ENCODE data around the gene CSNK2A1. TPM values are rescaled to one million over a fixed set of nuclear protein-coding genes. Genes with fewer than 3 reads are reported as not detected.

Gene CSNK2A1
- total RNA-seq, 4 donors from 2014 or later = 85.0 to 107 (median 96.9) TPM

DNA sequence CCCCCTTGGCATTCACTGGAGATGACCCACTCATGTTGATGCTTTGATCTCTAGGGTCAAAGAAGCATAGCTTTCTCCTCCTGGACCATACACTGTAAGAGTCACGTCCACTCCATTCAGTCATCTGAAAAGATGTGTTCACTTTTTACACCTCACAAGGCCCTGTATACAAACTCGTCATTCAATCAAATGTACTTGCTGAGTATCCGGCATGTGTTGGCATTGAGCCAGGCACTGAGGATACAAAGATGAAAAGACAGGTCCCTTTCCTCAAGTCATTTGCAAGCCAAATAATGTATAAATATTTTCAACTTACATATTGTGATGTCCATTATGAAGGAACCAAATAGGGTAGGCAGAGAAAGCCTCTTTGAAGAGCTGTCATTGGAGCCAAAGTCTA, 32.6 kb upstream of the CSNK2A1 start:
- TF ChIP-seq POLR2A (IDR thresholded peaks at IDR 0.05) (no peak), POLR2AphosphoS5 (IDR thresholded peaks at IDR 0.05) (no peak), EP300 (IDR thresholded peaks at IDR 0.05) (no peak)
- TF ChIP-seq, protein P1, sequence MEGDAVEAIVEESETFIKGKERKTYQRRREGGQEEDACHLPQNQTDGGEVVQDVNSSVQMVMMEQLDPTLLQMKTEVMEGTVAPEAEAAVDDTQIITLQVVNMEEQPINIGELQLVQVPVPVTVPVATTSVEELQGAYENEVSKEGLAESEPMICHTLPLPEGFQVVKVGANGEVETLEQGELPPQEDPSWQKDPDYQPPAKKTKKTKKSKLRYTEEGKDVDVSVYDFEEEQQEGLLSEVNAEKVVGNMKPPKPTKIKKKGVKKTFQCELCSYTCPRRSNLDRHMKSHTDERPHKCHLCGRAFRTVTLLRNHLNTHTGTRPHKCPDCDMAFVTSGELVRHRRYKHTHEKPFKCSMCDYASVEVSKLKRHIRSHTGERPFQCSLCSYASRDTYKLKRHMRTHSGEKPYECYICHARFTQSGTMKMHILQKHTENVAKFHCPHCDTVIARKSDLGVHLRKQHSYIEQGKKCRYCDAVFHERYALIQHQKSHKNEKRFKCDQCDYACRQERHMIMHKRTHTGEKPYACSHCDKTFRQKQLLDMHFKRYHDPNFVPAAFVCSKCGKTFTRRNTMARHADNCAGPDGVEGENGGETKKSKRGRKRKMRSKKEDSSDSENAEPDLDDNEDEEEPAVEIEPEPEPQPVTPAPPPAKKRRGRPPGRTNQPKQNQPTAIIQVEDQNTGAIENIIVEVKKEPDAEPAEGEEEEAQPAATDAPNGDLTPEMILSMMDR (IDR thresholded peaks at IDR 0.05) = no peak

DNA sequence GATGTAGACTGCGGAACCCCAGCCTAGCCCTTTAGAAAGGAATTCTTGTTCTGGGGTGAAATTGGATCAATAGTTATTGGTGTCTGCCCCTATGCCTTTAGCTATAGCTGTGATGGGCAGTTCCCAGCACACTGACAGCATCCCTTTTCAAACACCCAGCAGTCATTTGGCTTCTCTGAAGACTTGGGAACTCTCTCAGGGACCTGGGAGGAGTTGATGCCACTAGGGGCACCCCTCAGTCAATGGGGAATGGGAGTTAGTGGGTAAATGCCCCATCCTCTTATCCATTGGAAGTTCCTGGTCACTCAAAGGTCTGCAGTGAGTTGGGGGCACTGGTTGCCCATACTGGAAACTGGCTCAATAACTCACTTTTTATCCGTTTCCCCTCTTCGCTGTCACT, 31.6 kb upstream of the CSNK2A1 start:
- TF ChIP-seq POLR2AphosphoS5 (IDR thresholded peaks at IDR 0.05) (no peak), EP300 (IDR thresholded peaks at IDR 0.05) (no peak), POLR2A (IDR thresholded peaks at IDR 0.05) (no peak)
- H3K9me3 ChIP-seq = no peaks in the 10 kb centered on the region
- no peaks in the 10 kb centered on the region for H3K36me3 ChIP-seq
- no peak overlapping the region for H3K4me3 ChIP-seq
- DNase-seq (ENCODE audit: low spot score in 2 of 2) = no peak
- no peak overlapping the region for H3K27ac ChIP-seq
- peaks cover 11% of the 10 kb centered on the region for H3K4me1 ChIP-seq
- H3K27me3 ChIP-seq = peaks cover 48% of the 10 kb centered on the region
- 89% methylated on average over 3 of the region's 3 CpGs for WGBS

More for the DNA sequence above, 32.6 kb upstream of the CSNK2A1 start:
- Histone ChIP-seq H3K4me1 (peaks cover 11% of the 10 kb centered on the region), H3K27me3 (peaks cover 54% of the 10 kb centered on the region), H3K27ac (no peak overlapping the region), H3K4me3 (no peak overlapping the region), H3K9me3 (no peaks in the 10 kb centered on the region), H3K36me3 (no peaks in the 10 kb centered on the region)
- WGBS = 60% methylated on average over 3 of the region's 3 CpGs
- DNase-seq (ENCODE audit: low spot score in 2 of 2) = peak in 1 of 2 donors; percentile 58

DNA sequence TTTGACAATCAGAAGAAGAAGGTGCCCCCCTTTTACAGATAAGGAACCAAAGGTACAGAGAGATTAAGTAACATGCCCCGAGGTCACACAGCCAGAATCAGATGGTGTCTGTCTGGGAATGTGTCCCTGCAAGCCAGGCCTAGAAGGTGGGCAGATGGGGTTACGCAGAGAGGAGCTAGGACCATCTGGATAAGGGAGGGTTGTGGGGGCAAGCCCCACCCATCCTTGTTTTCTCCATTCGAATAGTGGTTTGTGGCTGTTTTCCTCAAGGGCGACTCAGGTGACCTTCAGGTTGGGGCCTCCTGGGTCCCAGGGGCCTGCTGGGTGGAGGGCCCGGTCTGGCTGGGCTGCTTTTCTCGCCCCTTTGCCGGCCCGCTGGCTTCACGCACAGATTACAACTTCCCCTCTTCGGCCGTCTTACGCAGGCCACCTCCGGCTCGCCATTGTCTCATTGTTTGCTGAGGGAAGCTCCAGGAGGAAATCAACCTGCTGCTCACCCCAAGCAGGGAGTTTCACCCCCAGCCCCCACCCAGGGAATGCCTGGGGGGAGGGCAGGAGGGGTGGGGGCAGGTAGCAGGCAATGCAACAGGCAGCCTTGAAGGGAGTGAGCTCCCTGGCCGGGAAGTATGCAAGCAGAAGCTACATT, 30.8 kb upstream of the CSNK2A1 start:
- TF ChIP-seq, protein P1 (IDR thresholded peaks at IDR 0.05) = no peak
- TF ChIP-seq POLR2AphosphoS5 (IDR thresholded peaks at IDR 0.05) (no peak), POLR2A (IDR thresholded peaks at IDR 0.05) (no peak), EP300 (IDR thresholded peaks at IDR 0.05) (no peak)
- Histone ChIP-seq H3K27me3 (peaks cover 49% of the 10 kb centered on the region), H3K9me3 (no peaks in the 10 kb centered on the region), H3K4me1 (peaks cover 11% of the 10 kb centered on the region), H3K36me3 (no peaks in the 10 kb centered on the region), H3K4me3 (no peak overlapping the region), H3K27ac (no peak overlapping the region)
- WGBS = 50% methylated on average over 15 of the region's 15 CpGs
- peak in 1 of 2 donors; percentile 56 for DNase-seq (ENCODE audit: low spot score in 2 of 2)

DNA sequence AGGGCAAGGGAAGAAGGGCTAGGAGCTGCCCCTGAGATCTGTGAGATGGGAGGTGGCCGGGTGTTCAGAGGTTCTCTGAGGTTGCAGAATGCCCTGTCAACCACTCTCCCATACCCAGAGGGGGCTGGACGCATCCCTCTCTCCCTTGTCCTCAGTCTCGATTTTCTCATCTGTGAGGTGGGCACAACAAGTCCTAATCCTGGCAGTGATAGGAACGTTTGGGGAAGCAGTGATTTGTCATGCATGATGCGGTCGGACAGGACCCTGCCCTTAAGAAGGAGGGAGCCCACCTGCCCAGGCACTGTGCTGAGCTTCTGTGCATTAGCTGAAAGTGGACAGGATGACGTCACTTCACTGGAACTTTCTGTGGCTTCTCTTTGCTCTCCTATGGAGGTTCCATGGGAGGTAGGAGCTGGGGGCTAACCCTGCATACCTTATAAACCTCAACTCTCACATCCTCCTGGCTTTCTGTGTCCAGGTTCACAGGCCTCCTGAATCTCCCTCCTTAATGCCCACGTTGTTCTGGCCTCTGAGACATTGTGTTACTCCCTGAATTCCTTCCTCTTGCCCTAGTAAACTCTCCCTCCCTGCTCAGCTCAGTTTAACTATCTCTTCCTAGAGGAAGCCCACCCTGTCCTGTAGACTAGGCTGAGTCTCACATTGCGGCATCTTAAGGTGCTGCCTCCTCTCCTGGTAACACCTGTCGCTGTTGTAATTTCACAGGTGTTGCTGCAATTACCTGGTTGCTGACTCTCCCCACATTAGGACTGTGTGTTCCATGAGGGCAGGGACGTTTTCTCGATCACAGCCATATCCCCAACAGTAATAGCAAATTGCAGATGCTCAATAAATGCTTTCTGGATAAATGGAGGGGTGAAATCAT, 30.1 kb upstream of the CSNK2A1 start:
- H3K27me3 ChIP-seq = peaks cover 54% of the 10 kb centered on the region
- TF ChIP-seq POLR2AphosphoS5 (IDR thresholded peaks at IDR 0.05) = no peak
- TF ChIP-seq, protein P1 (IDR thresholded peaks at IDR 0.05) = no peak
- no peak for TF ChIP-seq POLR2A (IDR thresholded peaks at IDR 0.05)
- TF ChIP-seq EP300 (IDR thresholded peaks at IDR 0.05) = no peak
- peak in 1 of 2 donors; percentile 20 for DNase-seq (ENCODE audit: low spot score in 2 of 2)
- peaks cover 11% of the 10 kb centered on the region for H3K4me1 ChIP-seq
- 74% methylated on average over 12 of the region's 12 CpGs for WGBS
- H3K4me3 ChIP-seq = no peak overlapping the region
- no peaks in the 10 kb centered on the region for H3K9me3 ChIP-seq
- H3K27ac ChIP-seq = no peak overlapping the region
- H3K36me3 ChIP-seq = no peaks in the 10 kb centered on the region

DNA sequence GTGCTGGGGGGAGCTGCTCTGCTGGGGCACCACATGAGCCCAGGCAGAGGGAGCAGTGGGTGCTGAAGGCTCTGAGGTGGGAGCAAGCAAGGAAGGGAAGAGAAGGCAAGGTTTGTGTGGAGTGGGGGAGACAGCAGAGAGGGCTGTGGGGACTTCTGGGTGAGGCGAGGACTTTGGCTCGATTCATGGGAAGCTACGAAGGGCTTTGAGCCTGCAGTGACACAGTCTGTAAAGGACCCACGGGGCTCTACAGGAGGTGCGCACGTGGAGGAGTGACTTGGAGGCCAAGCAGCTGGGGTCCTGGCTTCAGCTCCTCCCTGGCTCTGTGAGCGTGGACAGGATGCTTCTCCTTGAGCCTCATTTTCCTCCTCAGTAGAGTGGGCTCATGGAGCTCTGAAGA, 29.1 kb upstream of the CSNK2A1 start:
- no peak overlapping the region for H3K4me3 ChIP-seq
- 47% methylated on average over 7 of the region's 7 CpGs for WGBS
- H3K27ac ChIP-seq = no peak overlapping the region
- DNase-seq (ENCODE audit: low spot score in 2 of 2) = no peak
- peaks cover 64% of the 10 kb centered on the region for H3K27me3 ChIP-seq
- TF ChIP-seq EP300 (IDR thresholded peaks at IDR 0.05) (no peak), POLR2A (IDR thresholded peaks at IDR 0.05) (no peak)
- TF ChIP-seq, protein P1 (IDR thresholded peaks at IDR 0.05) = no peak
- peaks cover 11% of the 10 kb centered on the region for H3K4me1 ChIP-seq
- H3K36me3 ChIP-seq = no peaks in the 10 kb centered on the region
- no peaks in the 10 kb centered on the region for H3K9me3 ChIP-seq
